BLaER1 treated with 17β-estradiol and CSF1 and Interleukin-3, amounts not matched to agents 10 nM and 100 nM (cell line): Measurements from ENCODE around the gene SLC12A6.
"Not testable (repeated sequence)": the region's sequence is repeated elsewhere in the genome, so short reads cannot be mapped to it uniquely, and the experiment has no call there.

ENCODE experiments used
- H3K27ac ChIP-seq, 11 experiments: shearing (Covaris generic); formaldehyde crosslinking; 2 replicates each; pipeline ENCODE4 v1.8.1; 2022
- H3K27me3 ChIP-seq, 11 experiments: shearing (Covaris generic); formaldehyde crosslinking; 2 replicates each; pipeline ENCODE4 v1.8.1; 2022
- H3K36me3 ChIP-seq, 11 experiments: shearing (Covaris generic); formaldehyde crosslinking; 2 replicates each; pipeline ENCODE4 v1.8.1; 2022
- H3K4me1 ChIP-seq, 10 experiments: shearing (Covaris generic); formaldehyde crosslinking; 2 replicates each; pipeline ENCODE4 v1.8.1; 2022
- H3K4me2 ChIP-seq, 11 experiments: shearing (Covaris generic); formaldehyde crosslinking; 2 replicates each; pipeline ENCODE4 v1.8.1; 2022
- H3K4me3 ChIP-seq, 10 experiments: shearing (Covaris generic); formaldehyde crosslinking; 2 replicates each; pipeline ENCODE4 v1.8.1; 2022
- H3K9ac ChIP-seq, 11 experiments: shearing (Covaris generic); formaldehyde crosslinking; 2 replicates each; pipeline ENCODE4 v1.8.1; 2022
- H3K9me3 ChIP-seq, 11 experiments: shearing (Covaris generic); formaldehyde crosslinking; replicated peaks in 1 of 11; 2 replicates each; pipeline ENCODE4 v1.8.1; 2022
- H4K20me1 ChIP-seq, 11 experiments: shearing (Covaris generic); formaldehyde crosslinking; 2 replicates each; pipeline ENCODE4 v1.8.1; 2022
- Cebpa-rat ChIP-seq, 11 experiments: shearing (Covaris generic); IDR thresholded peaks; 2 replicates each; pipeline ENCODE4 v1.8.1; 2022

SLC12A6 gene

GRCh38 chr15:34203305-34203704, 134.3 kb downstream of the SLC12A6 start:
- Histone ChIP-seq H3K27me3 (no peaks in the 10 kb centered on the region), H3K4me2 (no peak overlapping the region), H3K4me1 (peaks cover 3 to 10% (median 5%) of the 10 kb centered on the region in 10 experiments; a peak in 13 of 20 replicates), H3K4me3 (no peak overlapping the region), H4K20me1 (peaks cover 10 to 92% (median 48%) of the 10 kb centered on the region in 11 experiments; a peak in 17 of 22 replicates), H3K9ac (no peak overlapping the region), H3K9me3 (peaks cover 13 to 55% (median 43%) of the 10 kb centered on the region in 11 experiments; a peak in 20 of 22 replicates), H3K36me3 (peaks cover 62 to 95% (median 77%) of the 10 kb centered on the region in 11 experiments), H3K27ac (no peak overlapping the region)
- no peak for TF ChIP-seq Cebpa-rat (IDR thresholded peaks at IDR 0.05)

- H3K4me3 ChIP-seq, H3K9ac ChIP-seq, H3K27ac ChIP-seq, H3K27me3 ChIP-seq, H3K4me2 ChIP-seq: not testable (repeated sequence)
- H3K4me1 ChIP-seq: peaks cover 0 to 13% (median 0%) of the 10 kb centered on the region in 10 experiments; a peak in 5 of 20 replicates
- H4K20me1 ChIP-seq: peaks cover 10 to 100% (median 56%) of the 10 kb centered on the region in 11 experiments; a peak in 14 of 22 replicates
- peaks cover 0 to 28% (median 20%) of the 10 kb centered on the region in 11 experiments; a peak in 19 of 22 replicates for H3K9me3 ChIP-seq
- H3K36me3 ChIP-seq: peaks cover 20 to 69% (median 46%) of the 10 kb centered on the region in 11 experiments; a peak in 21 of 22 replicates
Measured at GRCh38 chr15:34193272-34193671, 144.3 kb downstream of the SLC12A6 start.

DNA sequence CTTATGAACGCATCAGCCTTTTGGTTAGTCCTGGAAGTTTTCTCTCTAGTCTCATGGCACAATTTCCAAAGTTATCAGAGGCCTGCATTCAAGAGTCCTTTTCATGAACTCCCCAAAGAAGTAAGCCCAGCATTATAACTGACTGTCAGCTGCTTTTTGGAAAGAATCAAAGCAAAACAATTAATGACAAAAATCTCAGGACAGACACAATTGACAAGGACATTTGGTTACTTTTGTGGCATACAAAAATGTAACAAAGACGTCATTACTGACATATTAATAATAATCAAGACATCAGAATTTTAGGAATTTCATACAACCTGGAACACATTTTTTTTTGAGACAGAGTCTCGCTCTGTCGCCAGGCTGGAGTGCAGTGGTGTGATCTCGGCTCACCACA, 148.9 kb downstream of the SLC12A6 start:
- no peak overlapping the region for H3K27ac ChIP-seq
- no peaks in the 10 kb centered on the region for H3K27me3 ChIP-seq
- no peak overlapping the region for H3K4me2 ChIP-seq
- peaks cover 38 to 71% (median 62%) of the 10 kb centered on the region in 11 experiments for H3K36me3 ChIP-seq
- peaks cover 39 to 61% (median 51%) of the 10 kb centered on the region in 11 experiments for H3K9me3 ChIP-seq
- no peak overlapping the region for H3K4me3 ChIP-seq
- peaks cover 3 to 92% (median 24%) of the 10 kb centered on the region in 11 experiments; a peak in 13 of 22 replicates for H4K20me1 ChIP-seq
- H3K4me1 ChIP-seq: peaks cover 0 to 18% (median 0%) of the 10 kb centered on the region in 10 experiments; a peak in 5 of 20 replicates
- no peak overlapping the region for H3K9ac ChIP-seq
- no peak for TF ChIP-seq Cebpa-rat (IDR thresholded peaks at IDR 0.05)

DNA sequence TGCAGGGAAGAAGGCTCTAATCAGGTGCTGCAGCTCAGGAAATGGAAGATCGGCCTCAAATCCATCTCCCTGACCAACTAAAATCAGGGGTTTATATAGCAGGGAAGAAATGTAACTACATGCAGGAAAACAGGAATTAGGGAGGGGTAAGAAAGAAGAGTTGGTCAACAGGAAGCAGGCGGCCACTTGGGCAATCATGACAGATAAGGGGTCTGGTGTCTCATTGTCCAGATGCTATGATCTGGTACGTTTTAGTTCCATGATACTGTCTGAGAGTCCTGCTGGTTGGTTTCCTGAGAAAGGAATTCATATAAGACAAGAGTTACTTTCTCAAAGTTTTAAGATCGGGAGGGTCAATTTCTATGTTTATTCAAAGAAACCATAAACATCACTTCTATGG, 151.9 kb downstream of the SLC12A6 start:
- H3K27me3 ChIP-seq: no peaks in the 10 kb centered on the region
- no peak overlapping the region for H3K9ac ChIP-seq
- H3K4me2 ChIP-seq: no peak overlapping the region
- no peak overlapping the region for H3K27ac ChIP-seq
- TF ChIP-seq Cebpa-rat (IDR thresholded peaks at IDR 0.05): no peak
- H4K20me1 ChIP-seq: peaks cover 0 to 85% (median 32%) of the 10 kb centered on the region in 11 experiments; a peak in 14 of 22 replicates
- H3K36me3 ChIP-seq: peaks cover 42 to 62% (median 54%) of the 10 kb centered on the region in 11 experiments
- peaks cover 0 to 24% (median 0%) of the 10 kb centered on the region in 10 experiments; a peak in 6 of 20 replicates for H3K4me1 ChIP-seq
- peak overlapping the region in 2 of 10 experiments; percentile 10 to 19; a peak in 1 of 20 replicates for H3K4me3 ChIP-seq
- H3K9me3 ChIP-seq: peaks cover 39 to 53% (median 45%) of the 10 kb centered on the region in 11 experiments

DNA sequence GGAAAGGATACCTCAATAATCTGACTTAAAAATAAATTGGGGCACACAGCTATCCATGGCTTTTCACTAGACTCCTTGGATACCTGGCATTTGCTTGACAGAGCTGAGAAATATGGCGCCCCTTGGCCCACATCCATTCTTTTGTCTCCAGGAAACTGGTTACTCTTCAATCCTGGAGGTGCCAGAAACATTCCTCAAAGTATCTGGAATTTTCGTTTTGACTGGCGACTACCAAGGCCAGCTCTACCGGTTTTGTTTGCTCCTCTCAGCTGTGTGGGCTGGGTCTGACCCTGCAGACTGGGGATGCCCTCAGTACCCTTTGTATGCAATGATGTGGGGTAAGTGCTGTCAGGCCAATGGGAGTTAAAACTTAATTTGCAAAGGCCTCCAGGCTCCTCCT, 154.6 kb downstream of the SLC12A6 start:
- 0 out of 22 replicates have a peak overlapping the region, but pooled peaks of 1 of the 11 experiments have one; percentile 13 for H3K4me2 ChIP-seq
- no peak overlapping the region for H3K4me3 ChIP-seq
- H3K27me3 ChIP-seq: no peaks in the 10 kb centered on the region
- no peak overlapping the region for H3K9ac ChIP-seq
- H4K20me1 ChIP-seq: peaks cover 0 to 82% (median 18%) of the 10 kb centered on the region in 11 experiments; a peak in 14 of 22 replicates
- TF ChIP-seq Cebpa-rat (IDR thresholded peaks at IDR 0.05): no peak
- no peak overlapping the region for H3K27ac ChIP-seq
- peaks cover 36 to 68% (median 56%) of the 10 kb centered on the region in 11 experiments for H3K36me3 ChIP-seq
- peaks cover 0 to 13% (median 0%) of the 10 kb centered on the region in 10 experiments; a peak in 3 of 20 replicates for H3K4me1 ChIP-seq
- H3K9me3 ChIP-seq: peaks cover 35 to 56% (median 41%) of the 10 kb centered on the region in 11 experiments
